ENCODE data around the gene ICA1. TPM values are rescaled to one million over a fixed set of nuclear protein-coding genes. Genes with fewer than 3 reads are reported as not detected.

Gene ICA1
- total and polyA plus RNA-seq, 8 donors: 19.1 to 458 (median 77.4) TPM

DNA sequence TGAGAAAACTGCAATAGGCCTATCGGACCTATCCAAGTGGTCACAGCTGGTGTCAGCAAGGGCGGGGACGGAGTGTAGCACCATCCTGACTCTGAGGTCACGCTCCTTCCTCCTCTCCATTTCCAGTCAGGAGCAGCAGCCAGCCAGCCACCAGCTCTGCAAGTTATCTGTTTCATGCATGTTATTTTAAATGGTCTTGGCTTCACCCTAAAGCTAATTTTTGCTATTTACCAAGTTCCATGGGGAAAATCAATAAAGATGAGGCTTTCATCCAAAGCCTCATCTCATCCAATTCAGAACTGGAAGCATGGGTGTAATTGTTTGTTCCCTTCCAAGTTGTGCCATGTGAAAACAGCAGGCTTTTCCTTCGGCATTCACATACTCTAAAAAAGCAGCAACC is 49.3 kb downstream of the ICA1 start:
- TF ChIP-seq EP300 (IDR thresholded peaks at IDR 0.05) (no peak), POLR2A (IDR thresholded peaks at IDR 0.05) (no peak), POLR2AphosphoS5 (IDR thresholded peaks at IDR 0.05) (no peak)
- TF ChIP-seq, protein P1, sequence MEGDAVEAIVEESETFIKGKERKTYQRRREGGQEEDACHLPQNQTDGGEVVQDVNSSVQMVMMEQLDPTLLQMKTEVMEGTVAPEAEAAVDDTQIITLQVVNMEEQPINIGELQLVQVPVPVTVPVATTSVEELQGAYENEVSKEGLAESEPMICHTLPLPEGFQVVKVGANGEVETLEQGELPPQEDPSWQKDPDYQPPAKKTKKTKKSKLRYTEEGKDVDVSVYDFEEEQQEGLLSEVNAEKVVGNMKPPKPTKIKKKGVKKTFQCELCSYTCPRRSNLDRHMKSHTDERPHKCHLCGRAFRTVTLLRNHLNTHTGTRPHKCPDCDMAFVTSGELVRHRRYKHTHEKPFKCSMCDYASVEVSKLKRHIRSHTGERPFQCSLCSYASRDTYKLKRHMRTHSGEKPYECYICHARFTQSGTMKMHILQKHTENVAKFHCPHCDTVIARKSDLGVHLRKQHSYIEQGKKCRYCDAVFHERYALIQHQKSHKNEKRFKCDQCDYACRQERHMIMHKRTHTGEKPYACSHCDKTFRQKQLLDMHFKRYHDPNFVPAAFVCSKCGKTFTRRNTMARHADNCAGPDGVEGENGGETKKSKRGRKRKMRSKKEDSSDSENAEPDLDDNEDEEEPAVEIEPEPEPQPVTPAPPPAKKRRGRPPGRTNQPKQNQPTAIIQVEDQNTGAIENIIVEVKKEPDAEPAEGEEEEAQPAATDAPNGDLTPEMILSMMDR (IDR thresholded peaks at IDR 0.05): no peak
- peaks cover 0 to 8% (median 0%) of the 10 kb centered on the region in 4 donors for H3K36me3 ChIP-seq
- intact Hi-C loops (cut with DNase I; ENCODE audit: low total_unique reads): no loop called here
- DNase-seq: no peak
- H3K27ac ChIP-seq: peak overlapping the region in 1 of 5 donors; percentile 80
- no peaks in the 10 kb centered on the region for H3K9me3 ChIP-seq
- WGBS, 5 donors: 72 to 82% (median 81%) methylated on average over 5 of the region's 5 CpGs
- H3K4me3 ChIP-seq: no peak overlapping the region
- peaks cover 0 to 58% (median 8%) of the 10 kb centered on the region in 4 donors for H3K4me1 ChIP-seq
- no peaks in the 10 kb centered on the region for H3K27me3 ChIP-seq

DNA sequence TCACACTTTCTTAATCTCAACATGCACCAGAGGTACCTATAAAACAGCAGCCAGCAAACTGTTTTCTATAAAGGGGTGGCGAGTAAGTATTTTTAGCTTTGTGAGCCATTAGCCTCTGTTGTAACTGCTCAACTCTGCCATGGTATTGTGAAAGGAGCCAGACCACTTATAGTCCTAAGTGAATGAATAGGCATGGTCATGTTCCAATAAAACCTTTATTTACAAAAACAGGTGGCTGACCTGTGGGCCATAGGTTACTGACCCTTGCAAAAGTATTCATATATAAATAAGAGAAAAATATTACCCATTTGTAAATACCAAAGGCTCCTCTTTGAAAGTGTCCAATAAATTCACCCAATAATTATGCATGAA is 50.3 kb downstream of the ICA1 start:
- no peak for DNase-seq
- intact Hi-C loops (cut with DNase I; ENCODE audit: low total_unique reads): no loop called here

DNA sequence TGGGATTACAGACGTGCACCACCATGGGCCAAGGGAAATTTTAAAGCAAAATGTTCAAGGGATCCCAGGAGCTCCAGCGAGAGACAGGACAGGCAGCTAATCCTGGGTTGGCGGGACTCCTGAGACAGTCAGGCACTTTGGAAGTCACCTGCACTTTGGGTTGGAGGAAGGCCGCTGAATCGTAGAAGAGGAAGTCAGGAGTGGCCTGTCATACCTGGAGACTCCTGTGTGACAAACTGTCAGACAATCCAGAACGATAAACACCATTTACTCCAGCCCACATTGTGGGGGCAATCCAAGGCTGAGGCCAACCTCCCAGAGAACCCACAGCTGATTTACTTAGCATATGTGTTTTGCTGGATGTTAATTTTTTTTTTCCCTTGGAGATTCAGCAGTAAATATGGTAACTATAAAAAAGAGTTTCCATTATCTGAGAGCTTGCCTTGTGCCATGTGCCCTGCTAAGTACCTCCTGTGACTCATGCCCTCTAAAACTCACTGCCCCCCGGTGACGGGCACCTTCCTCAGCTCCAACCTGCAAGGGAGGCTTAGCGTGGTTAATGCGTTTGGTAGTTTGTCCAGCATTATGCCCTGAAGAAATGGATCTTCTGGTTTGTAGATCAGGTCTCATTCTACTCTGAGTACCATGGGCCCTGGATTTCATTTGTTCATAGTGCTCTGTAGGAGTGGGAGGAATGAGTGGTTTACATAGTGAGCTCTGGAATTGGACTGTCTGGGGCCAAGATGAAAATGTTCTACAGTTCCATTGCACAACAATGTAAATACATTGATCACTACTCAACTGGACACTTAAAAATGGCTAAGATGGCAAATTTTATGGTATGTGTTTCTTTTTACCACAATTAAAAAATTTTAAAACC is 50.9 kb downstream of the ICA1 start:
- intact Hi-C loops (cut with DNase I; ENCODE audit: low total_unique reads): no loop called here

More for the DNA sequence above, 50.3 kb downstream of the ICA1 start:
- TF ChIP-seq POLR2AphosphoS5 (IDR thresholded peaks at IDR 0.05): no peak
- TF ChIP-seq EP300 (IDR thresholded peaks at IDR 0.05): no peak
- TF ChIP-seq, protein P1 (IDR thresholded peaks at IDR 0.05): no peak
- no peak for TF ChIP-seq POLR2A (IDR thresholded peaks at IDR 0.05)
- peak overlapping the region in 1 of 5 donors; percentile 80 for H3K27ac ChIP-seq
- no peaks in the 10 kb centered on the region for H3K9me3 ChIP-seq
- H3K4me1 ChIP-seq: peaks cover 0 to 50% (median 3%) of the 10 kb centered on the region in 4 donors
- H3K36me3 ChIP-seq: peaks cover 0 to 8% (median 0%) of the 10 kb centered on the region in 4 donors
- no peaks in the 10 kb centered on the region for H3K27me3 ChIP-seq
- H3K4me3 ChIP-seq: no peak overlapping the region
- WGBS, 5 donors: 91 to 98% (median 97%) methylated on average over 1 of the region's 1 CpG

DNA sequence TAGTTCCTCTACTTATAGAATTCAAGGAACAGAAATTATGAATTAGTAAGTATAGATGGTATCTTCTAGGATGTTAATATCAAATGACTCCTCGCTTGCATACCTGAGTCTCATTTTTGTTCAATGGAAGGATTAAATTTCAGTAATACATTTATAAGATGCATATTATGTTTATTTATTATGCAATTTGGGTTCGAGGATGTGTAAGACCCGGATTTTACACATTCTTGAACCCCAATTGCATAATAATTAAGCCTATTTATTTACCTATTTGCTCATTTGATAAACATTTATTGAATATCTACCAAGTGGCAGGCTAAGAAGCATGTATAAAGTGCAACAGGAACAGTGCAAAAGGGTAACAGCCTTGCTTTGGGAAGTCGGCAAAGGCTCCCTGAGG is 52.6 kb downstream of the ICA1 start:
- Histone ChIP-seq H3K27me3 (no peaks in the 10 kb centered on the region), H3K36me3 (no peaks in the 10 kb centered on the region), H3K27ac (no peak overlapping the region), H3K9me3 (no peaks in the 10 kb centered on the region), H3K4me1 (peaks cover 0 to 39% (median 10%) of the 10 kb centered on the region in 4 donors), H3K4me3 (no peak overlapping the region)
- intact Hi-C loops (cut with DNase I; ENCODE audit: low total_unique reads): no loop called here
- WGBS, 5 donors: 82 to 87% (median 84%) methylated on average over 4 of the region's 4 CpGs
- no peak for DNase-seq
- TF ChIP-seq POLR2AphosphoS5 (IDR thresholded peaks at IDR 0.05): no peak
- TF ChIP-seq, protein P1 (IDR thresholded peaks at IDR 0.05): no peak
- no peak for TF ChIP-seq EP300 (IDR thresholded peaks at IDR 0.05)
- no peak for TF ChIP-seq POLR2A (IDR thresholded peaks at IDR 0.05)

More for the DNA sequence above, 50.9 kb downstream of the ICA1 start:
- no peak for DNase-seq
- H3K9me3 ChIP-seq: no peaks in the 10 kb centered on the region
- H3K27ac ChIP-seq: peak overlapping the region in 2 of 5 donors; percentile 4 to 80
- TF ChIP-seq POLR2AphosphoS5 (IDR thresholded peaks at IDR 0.05): no peak
- H3K4me3 ChIP-seq: no peak overlapping the region
- H3K4me1 ChIP-seq: peaks cover 0 to 52% (median 4%) of the 10 kb centered on the region in 4 donors
- WGBS, 5 donors: 82 to 95% (median 85%) methylated on average over 9 to 10 of the region's 10 CpGs
- H3K27me3 ChIP-seq: no peaks in the 10 kb centered on the region
- H3K36me3 ChIP-seq: peaks cover 0 to 8% (median 0%) of the 10 kb centered on the region in 4 donors

DNA sequence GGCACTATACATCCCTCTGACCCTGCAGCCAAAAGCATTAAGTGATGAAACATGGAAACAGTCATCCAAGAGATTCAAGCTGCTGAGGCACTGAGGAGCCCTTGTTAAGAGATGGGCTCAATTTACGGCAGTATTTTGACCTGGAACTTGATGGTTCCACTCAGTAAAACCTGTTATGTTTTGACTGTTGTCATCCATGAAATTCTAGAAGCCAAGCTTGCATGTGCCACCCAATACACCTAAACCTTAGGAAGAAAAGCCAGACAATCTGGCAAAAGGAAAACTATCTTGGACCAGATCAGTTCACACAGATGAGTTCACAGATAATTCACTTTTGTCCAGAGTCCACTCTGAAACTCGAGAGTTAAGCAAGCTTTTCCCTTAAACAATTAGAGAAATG is 53.2 kb downstream of the ICA1 start:
- Histone ChIP-seq H3K4me3 (no peak overlapping the region), H3K4me1 (peaks cover 0 to 34% (median 10%) of the 10 kb centered on the region in 4 donors), H3K9me3 (no peaks in the 10 kb centered on the region), H3K27ac (no peak overlapping the region), H3K27me3 (no peaks in the 10 kb centered on the region), H3K36me3 (no peaks in the 10 kb centered on the region)
- TF ChIP-seq POLR2A (IDR thresholded peaks at IDR 0.05): no peak
- TF ChIP-seq POLR2AphosphoS5 (IDR thresholded peaks at IDR 0.05): no peak
- TF ChIP-seq, protein P1 (IDR thresholded peaks at IDR 0.05): no peak
- no peak for TF ChIP-seq EP300 (IDR thresholded peaks at IDR 0.05)
- 70 to 83% (median 79%) methylated on average over 2 of the region's 2 CpGs for WGBS, 5 donors
- no peak for DNase-seq
- intact Hi-C loops (cut with DNase I; ENCODE audit: low total_unique reads): no loop called here

All from stomach (tissue), 9 donors.